COR-L47 (cell line): ENCODE data around the gene RAP1A.
A peak's percentile ranks its signal among the peaks of the same experiment; 100 is the strongest.

ENCODE experiments used
- DNase-seq: peaks from one replicate; lab custom pipeline; 2025; lab: John Stamatoyannopoulos, UW

RAP1A gene

DNA sequence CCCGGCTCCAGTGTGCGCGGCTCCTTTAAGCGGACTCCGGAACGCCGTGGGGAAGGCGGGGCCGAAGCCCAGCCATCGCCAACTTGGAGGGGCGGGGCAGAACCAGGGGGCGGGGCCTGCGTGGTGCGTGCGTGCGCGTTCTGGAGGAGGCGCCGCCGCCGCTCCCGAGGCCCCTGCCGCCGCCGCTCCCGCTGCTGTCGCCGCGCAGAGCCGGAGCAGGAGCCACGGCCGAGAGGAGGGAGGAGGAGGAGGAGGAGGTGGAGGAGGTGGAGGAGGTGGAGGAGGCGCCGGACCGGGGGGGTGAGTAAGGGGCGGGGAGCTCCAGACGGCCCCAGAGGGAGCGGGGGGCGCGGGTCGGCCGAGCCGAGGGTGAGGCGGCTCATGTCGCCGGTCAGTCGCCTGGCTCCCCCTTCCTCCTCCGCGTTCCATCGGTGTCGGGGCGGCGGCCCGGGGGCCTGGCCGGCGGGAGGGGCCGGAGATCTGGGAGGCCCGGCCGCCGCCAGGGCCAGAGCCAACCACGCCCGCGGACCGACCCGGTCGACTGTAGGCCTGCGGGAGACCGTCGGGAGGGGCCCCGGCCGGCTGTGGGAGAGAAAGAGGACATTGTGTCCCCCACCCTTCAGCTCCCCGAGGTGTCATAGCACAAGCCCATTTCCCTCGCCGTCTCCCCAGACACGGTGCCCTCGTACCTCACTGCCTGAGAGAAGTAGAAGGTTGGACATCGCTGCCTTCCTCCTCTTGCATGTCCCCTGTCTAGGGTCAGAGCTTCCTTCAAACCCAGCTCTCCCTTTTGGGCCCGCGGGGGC, at the start of gene RAP1A:
TSS of gene RAP1A (plus strand) at position 155 of the 806 bp plus-strand sequence. CDS start 71,572 bp downstream, outside the sequence.
- DNase-seq: peak; percentile 90

DNA sequence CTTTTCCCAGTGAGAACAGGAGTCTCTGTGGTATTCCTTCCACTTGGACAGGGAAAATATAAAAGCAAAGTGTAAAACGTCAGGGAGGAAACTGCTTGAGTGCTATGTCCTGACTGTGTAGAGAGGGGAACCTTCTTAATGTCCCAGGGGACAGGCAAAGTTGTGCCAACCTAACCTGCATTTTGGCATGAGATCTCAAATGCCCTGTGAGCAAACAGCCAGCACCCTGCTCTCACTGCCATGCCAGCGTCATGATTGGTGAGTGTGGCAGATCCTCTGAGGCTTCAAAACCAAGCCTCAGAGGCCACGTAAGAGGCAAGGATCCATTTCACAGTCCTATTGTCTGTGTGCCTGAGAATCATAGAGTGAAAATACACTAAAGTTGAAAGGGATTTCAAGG, 49.7 kb upstream of the RAP1A start:
- DNase-seq: no peak

DNA sequence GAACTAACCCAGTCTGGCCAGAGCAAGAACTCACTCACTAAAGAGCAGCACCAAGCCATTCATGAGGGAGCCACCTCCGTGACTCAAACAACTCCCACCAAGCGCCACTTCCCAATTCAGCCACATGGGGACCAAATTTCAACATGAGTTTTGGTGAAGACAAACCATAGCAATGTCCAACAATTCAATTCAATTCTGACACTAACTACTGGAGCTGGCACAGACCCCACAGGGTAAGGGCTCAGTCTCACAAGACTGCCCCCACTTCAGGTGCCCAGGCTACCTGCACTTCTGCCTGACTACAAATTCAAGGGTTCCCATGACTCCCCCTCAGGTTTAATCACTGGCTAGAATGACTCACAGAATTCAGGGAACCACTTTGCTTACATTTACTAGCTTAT, 48.8 kb upstream of the RAP1A start:
- DNase-seq: no peak

DNA sequence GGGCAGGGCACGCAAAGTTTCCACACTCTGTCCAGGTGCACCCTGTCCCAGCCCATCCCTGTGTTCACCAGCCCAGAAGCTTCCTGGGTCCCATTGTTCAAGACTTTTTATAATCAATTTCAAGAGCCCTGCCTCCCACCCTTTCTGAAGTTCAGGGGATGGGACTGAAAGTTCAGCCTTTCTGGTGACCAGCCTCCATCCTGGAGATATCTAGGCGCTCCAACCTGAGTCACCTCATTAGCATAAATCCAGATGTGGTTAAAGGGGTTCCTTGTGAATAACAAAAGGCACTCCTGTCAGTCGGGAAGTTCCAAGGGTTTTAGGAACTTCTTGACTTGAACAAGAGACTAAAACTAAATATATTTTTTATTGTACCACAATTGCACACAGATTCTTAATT, 48.4 kb upstream of the RAP1A start:
- no peak for DNase-seq

DNA sequence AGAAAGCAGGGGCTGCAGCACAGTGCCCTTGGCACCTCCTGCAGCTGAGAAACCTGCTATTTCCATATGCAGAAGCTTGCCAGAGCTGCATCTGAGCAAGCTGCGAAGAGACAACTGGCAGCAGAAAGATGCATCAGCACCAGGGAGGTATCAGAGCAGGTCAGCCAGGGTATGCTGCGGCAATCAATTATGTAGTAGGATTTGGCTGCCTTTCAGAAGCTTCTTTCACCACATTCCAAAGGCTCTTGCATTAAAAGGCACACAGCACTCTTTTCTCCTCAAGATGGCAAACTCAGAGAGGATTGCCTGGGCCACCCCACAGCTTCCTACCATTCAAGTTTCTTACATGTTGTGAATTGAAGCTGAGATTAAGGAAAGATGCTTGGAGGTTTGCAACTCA, 47.6 kb upstream of the RAP1A start:
- DNase-seq: no peak

DNA sequence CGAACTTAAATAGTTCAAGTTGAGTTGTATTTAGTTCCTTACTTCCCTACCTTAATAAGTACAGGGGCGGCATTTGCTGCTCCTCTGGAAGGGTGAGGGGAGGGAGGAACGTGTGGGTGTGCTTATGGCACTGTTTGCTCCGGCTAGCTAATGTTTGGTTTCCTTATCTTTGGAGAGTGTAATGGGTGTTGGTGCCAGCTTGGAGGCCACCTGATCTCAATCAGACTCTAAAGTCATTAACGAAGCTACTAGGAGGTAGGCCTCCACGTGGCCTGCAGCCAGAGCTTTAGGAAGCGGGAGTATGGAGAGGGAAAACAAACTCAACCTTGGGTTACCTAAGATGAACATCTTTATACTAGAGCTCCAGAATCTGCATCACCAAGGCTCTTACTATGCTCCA, 43.0 kb upstream of the RAP1A start:
- DNase-seq: no peak

DNA sequence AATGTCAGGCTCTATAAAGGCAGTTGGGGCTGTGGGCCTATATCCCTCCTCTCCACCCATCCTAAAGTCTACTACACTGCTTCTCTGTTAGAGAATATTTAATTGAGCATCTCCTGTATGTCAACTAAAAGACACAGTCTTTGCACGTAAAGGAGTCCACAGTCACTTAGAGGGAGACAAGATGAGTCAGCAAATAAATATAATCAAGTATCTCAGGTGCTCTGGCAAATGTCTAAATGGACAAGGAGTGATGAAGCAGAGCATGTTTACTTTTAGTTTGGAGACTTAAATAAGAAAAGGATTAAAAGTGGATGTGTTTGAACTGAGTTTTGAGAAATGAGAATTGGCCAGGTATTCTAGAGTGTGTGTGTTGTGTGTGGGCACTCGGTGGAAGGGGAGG, 41.8 kb upstream of the RAP1A start:
- DNase-seq: no peak

DNA sequence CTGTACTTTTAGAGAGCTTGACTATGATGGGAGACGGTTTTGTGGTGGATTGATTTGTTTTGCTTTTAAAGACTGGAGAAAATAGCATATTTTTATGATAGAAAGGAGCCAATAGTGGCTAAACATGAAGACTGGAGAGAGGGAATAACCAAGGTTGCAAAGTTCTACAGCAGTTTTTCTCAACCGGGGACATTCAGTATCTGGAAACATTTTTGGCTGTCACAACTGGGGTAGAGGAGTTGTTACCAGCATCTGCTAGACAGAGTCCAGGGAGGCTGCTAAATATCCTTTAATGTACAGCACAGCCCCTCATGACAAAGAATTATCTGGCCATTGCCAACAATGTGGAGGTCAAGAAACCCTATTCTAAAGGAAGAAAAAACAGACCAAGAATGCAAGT, 38.4 kb upstream of the RAP1A start:
- no peak for DNase-seq

DNA sequence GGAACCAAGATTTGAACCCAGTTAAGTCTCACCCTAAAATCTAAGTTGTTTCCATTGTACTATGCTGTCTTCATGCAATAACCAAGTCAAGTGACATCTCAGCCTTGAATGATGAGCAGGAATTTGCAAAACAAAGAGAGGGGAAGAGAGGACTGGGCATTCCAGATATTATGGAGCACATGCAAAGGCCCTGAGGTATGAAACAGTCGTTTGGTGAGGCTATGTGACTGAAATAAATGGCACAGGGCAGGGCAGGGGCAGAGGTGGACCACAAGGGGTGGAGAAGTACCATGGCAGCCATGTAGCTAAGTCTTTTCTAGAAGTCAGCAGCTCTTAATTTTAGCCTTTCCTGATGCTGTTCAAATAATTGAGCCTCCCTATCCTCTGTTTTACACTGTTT, 37.6 kb upstream of the RAP1A start:
- DNase-seq: no peak

DNA sequence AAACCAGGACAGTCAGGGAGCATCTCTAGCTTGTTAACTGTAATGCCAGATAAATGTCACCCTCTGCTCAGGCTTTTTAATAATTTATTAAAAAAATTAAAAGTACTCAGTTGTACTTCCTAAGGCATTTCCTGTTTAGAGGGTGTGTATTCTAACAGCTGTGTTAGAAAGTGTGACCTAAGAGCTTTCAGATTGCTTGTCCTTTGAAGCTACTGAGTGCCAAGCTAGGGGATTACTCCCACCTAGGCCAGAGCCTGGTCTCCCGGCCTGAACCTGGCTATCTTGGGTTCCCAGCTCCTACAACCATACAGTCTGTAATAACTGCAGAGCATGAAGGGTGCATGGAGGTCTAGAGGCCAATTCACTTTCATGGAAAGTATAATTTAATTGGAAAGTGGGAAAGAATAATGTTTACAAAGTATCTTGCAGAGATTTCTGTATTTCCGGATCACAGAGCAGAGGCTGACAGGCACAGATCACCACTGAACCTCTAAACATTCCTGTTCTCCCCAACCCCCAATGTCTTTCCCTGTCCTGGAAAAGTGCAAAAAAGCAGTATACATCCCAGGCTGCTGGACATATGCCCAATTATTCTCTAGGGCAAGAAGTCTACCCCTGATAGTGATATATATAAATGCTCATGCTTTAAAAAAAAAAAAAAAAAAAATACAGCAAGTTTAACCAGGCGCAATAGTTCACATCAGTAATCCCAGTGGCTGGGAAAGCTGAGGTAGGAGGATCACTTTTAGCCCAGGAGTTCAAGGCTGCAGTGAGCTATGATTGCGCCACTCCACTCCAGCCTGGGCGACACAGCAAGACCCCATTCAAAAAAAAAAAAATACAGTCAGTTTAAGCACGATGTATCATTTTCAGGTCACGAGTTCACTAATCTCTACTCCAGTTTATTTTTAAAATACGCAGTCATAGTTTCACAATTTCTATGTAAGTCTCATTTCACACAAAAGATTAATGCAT, 36.7 kb upstream of the RAP1A start:
- no peak for DNase-seq

DNA sequence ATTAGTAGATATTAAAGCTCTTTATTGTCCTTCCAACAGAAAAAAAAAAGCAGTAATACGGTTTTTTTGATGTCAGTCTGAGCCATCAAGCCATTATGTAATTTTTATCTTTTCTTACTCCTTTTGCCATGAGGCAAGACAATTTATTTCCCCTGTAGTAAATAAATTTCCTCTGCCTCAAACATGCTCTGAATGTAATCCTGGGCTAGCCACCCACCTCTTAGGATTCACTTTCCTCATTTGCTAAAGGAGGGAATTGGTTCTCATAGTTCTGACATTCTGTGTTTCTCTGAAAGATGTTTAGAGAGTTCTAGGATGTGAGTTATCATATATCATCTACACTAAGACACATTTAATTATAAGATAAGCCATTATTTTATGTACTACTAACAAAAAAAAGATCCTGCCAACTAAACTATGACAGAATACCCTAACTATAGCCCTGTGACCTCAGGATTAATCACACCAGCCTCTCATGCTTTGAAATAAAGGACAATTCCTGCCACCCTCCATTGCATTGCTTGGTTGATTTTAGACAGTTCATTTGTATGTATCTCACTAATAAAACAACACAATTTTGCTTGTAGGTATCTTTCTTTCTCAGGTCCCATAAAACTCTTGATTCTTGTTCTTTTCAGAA, 34.0 kb upstream of the RAP1A start:
- DNase-seq: no peak

DNA sequence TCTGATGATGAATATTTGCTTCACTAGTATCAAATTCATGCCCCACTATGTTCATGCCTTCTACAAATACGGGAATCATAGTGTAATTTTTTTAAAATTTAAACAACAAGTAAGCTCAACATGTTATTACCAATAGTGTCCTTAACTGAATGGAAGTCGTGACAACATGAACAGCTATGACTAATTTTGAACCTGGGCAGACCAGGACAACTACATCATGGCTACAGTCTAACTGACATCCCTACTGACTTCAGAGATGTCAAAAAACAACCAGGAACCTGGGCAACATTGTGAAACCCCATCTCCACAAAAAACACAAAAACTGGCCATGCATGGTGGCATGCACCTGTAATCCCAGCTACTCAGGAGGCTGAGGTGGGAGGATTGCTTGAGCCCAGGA, 33.5 kb upstream of the RAP1A start:
- DNase-seq: no peak

DNA sequence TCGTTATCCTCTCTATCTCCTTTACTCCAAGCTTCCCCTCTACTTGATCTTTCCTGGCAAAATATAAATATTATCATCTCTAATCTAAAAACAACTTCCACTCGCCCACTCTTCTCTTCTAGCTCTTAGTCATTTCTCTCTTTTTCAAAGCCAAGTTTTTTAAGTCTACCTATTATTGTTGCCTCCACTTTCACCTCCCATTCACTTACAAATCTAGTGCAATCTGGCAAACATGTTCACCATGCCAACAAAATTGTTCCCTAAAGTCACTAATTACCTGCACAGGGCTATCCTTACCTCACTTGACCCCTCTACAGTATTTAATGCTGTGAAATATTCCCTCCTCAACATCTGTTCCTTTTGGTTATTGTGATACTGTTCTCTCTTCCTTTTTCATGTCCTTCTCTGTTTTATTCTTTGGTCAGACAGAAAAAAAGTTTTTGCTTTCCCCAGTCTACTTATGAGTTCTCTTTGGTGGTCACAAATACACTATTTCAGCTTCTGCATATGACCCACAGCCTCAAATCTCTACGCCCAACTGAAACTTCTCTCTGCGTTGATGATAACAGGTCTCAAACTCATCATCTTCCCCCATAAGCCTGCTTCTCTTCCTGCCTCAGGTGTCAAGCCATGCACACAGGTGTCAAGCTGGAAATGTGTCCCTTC, 31.9 kb upstream of the RAP1A start:
- DNase-seq: no peak

DNA sequence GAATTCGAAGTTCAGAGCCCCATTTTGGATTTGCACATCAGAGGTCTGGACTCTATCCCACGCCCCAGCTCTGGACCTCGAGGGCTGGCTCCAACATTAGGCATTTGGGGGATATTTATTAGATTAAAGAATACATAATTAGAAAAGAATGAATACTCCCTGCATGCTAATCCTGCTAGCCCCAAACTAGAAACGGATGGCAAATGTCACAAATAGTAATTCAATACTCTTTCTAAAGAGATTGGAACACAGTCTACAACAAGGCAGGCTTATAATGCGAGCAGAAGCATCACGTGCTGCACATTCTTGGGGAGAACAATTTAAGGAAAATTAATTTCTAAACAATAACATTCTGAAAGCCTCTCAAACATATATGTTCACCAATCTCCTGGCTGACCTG, 27.7 kb upstream of the RAP1A start:
- DNase-seq: no peak

DNA sequence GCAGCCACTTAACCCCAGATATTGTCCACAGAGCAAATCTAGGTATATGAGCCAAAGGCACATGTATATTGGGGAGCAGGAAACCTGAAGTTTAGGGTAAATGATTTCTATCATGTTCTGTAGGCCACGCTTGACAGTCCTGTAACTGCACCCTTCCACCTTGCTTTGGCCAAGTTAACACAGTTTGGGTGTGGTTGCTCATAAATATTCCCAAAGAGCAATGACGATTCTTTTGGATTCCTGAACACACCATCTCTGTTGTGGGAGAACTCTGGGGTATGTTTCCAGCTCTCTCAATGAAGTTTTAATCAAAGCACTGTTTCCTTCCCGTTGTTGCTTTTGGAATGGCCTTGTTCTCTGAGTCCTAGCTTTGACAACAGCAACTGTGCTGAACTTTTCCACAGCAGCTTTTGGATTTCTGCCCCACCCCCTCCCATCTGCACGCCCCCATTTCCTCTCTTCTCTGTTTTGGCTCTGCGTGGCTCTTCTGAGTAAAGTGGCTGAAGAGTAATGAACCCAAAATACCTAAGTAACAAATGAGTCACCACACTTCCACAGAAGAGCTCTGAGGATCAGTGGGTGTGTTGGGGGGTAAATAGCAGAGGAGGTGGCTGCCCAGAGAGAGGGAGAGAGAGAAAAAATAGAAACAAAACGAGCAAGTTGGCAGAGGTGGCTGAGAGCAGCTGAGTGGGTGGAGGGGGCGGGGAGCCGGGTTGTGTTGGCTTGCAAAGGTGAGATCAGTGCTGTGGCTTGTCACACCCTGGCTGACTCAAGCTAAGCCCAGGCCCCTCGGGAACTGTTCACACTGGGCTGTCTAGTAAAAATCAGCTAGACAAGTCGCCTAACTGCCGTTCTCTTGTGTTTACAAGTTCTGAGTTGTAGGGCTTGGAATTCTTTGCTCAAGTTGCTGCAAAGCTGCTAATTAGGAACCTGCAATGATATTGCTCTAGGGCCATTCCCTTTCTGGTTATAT, 26.9 kb upstream of the RAP1A start:
- peak; percentile 9 for DNase-seq

DNA sequence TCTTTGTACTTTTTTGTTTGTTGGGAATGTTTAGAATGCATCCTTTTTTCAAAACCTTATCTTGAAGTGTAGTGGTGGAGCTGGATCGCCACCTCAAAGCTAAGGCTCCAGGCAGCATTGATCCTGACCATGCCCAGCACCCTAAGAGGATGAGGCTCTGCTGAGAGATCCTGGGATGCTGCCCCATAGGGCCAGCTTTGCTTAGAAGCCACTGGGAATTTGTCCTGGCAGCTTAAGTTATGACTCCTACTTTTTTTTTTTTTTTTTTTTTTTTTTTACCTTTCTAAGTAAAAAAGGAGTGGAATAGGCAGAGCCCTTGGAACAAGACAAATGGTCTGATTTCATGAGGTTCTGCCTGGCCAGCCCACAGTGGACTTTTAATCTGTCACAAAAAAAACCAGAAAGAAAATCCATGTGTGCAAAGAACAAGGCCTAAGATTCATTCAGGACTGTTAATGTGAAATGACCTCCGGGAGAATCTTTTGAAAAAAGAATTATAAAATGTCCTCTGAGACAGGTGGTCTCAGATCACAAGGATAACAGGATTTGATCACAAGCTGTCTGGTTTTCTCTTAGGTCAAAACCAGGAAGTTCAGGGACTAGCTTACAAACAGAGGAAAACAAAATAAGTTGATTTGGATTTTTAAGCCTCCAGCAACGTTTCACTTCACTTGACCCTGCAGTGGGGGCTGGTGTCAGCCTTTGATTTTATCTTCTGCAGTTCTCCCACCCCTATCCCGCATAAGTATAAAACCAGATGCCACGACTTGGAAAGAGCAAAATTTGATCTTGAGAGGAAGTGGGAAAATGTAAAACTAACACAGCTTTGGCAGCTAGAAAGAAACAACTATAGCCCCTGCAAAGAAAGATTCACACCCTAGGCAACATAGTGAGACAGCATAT, 25.9 kb upstream of the RAP1A start:
- DNase-seq: no peak

DNA sequence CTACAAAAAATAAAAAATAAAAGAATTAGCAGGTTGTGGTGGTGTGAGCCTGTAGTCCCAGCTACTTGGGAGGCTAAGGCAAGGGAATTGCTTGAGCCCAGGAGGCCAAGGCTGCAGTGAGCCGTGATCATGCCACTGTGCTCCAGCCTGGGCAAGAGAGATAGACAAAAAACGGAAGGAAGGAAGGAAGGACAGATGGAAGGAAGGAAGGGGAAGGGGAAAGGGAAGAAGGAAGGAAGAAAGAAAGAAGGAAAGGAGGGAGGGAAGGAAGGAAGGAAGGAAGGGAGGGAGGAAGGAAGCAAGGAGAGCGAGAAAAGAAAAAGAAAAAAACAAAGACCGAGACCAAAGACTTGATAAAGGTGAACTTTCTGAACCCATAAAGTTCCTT, 25.3 kb upstream of the RAP1A start:
- DNase-seq: no peak

DNA sequence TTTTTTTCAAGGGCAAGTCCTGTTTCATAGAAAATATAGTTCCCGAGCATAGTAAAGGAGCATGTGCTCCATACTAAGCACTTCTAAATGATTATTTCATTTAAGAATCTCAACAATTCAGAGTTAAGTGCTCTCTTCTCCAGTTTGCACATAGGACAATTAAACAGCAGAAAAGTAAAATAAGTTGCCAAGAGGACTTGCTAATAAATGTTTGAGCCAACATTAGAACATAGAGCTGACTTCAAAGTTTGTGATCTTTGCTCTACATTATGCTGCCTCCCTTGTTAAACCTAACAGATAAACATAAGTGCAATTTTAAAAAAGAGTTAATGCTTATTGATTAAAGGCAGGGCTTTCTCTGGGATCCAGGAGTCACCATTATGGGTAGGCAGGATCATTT, 23.8 kb upstream of the RAP1A start:
- no peak for DNase-seq

DNA sequence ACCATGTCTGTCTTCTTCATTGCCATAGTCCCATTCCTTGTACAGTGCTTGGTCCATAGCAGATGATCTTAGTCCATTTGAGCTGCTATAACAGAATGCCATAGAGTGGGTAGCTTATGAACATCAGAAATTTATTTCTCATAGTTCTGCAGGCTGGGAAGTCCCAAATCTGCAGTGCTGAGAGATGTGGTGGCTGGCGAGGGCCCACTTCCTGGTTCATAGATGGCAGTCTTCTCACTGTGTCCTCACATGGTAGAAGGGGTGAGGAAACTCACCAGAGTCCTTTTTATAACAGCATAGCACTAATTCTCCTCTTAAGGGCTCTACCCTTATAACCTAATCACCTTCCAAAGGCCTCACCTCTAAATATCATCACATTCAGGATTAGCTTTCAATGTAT, 23.1 kb upstream of the RAP1A start:
- DNase-seq: no peak

DNA sequence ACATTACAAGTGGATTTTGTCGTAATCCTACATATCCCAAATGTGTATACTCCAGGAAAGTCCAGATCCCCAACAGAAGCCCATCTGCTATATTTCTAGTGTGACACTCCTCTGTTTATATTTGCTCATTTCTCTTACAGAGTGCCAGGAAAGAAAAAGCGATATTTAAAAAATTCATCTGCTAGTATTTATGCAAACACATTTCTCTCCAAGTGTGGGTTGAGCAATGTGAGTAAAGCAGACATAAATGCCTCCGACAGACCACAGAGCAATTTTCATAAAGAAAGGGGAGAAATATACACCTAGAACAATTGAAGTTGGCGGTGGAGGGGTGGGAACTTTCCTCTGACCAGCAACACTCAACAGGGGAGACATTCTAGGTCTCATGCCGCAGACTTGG, 22.2 kb upstream of the RAP1A start:
- no peak for DNase-seq
